HG03066 (cell line): ENCODE results near the gene PTTG1IP.

Source experiments
- ATAC-seq: cut with Tn5 transposase; IDR thresholded peaks from one replicate; pipeline ENCODE4 v1.9.1; 2021; ENCODE audit warnings: low read depth; ENCODE audit not compliant: unreplicated experiment

PTTG1IP gene

GRCh38 chr21:44910229-44911067, 37.0 kb upstream of the PTTG1IP start:
- ATAC-seq, result no peak

GRCh38 chr21:44909719-44910118, 36.2 kb upstream of the PTTG1IP start:
- ATAC-seq, result no peak

- ATAC-seq, result no peak
These were observed 35.4 kb upstream of the PTTG1IP start for GRCh38 chr21:44908908-44909307.

GRCh38 chr21:44907966-44908895, 34.7 kb upstream of the PTTG1IP start:
- no peak for ATAC-seq

- no peak for ATAC-seq
These were observed 33.9 kb upstream of the PTTG1IP start for GRCh38 chr21:44907225-44907965.

- no peak for ATAC-seq
These were observed 32.2 kb upstream of the PTTG1IP start for GRCh38 chr21:44905728-44906090.

GRCh38 chr21:44905016-44905727, 31.7 kb upstream of the PTTG1IP start:
- no peak for ATAC-seq

GRCh38 chr21:44904141-44904923, 30.8 kb upstream of the PTTG1IP start:
- ATAC-seq, result no peak

GRCh38 chr21:44903689-44904088, 30.2 kb upstream of the PTTG1IP start:
- ATAC-seq, result no peak

GRCh38 chr21:44903050-44903685, 29.7 kb upstream of the PTTG1IP start:
- ATAC-seq, result no peak

- ATAC-seq, result no peak
These were observed 29.0 kb upstream of the PTTG1IP start for GRCh38 chr21:44902268-44903049.

GRCh38 chr21:44901391-44902074, 28.0 kb upstream of the PTTG1IP start:
- ATAC-seq, result no peak

- ATAC-seq, result no peak
These were observed 27.2 kb upstream of the PTTG1IP start for GRCh38 chr21:44900559-44901251.

- no peak for ATAC-seq
These were observed 26.5 kb upstream of the PTTG1IP start for GRCh38 chr21:44899768-44900558.

GRCh38 chr21:44898851-44899767, 25.6 kb upstream of the PTTG1IP start:
- ATAC-seq, result no peak
